ENCODE measurements around the gene ATP8A2. TPM values are rescaled to one million over a fixed set of nuclear protein-coding genes. Genes with fewer than 3 reads are reported as not detected.

ATP8A2 gene
- total RNA-seq, 1 donor = 0.72 TPM

- Histone ChIP-seq H2AFZ (ENCODE audit: low read length) (no peak overlapping the region), H3K4me3 (ENCODE audit: insufficient read depth, low read length) (no peak overlapping the region), H3K27ac (ENCODE audit: low read depth, low read length) (no peak overlapping the region), H3K79me2 (ENCODE audit: insufficient read depth, low read length) (no peaks in the 10 kb centered on the region), H3K27me3 (ENCODE audit: insufficient read depth, low read length) (peaks cover 5% of the 10 kb centered on the region), H3K4me1 (ENCODE audit: insufficient read depth, low read length) (peaks cover 4% of the 10 kb centered on the region), H3K36me3 (ENCODE audit: insufficient read depth, low read length) (no peaks in the 10 kb centered on the region), H4K20me1 (ENCODE audit: insufficient read depth, low read length) (no peaks in the 10 kb centered on the region), H3K9me3 (ENCODE audit: low read depth, low read length) (no peaks in the 10 kb centered on the region), H3K4me2 (ENCODE audit: insufficient read depth, low read length) (no peak overlapping the region)
- TF ChIP-seq CTCF (IDR thresholded peaks at IDR 0.05; ENCODE audit: extremely low read depth, low read depth, low read length) = no peak
- DNase-seq (ENCODE audit: insufficient read length, low spot score, missing footprints) = no peak
Observed at GRCh38 chr13:25887962-25888655, 516.3 kb downstream of the ATP8A2 start.

- Histone ChIP-seq H3K4me1 (ENCODE audit: insufficient read depth, low read length) (peaks cover 4% of the 10 kb centered on the region), H3K36me3 (ENCODE audit: insufficient read depth, low read length) (no peaks in the 10 kb centered on the region), H3K27me3 (ENCODE audit: insufficient read depth, low read length) (no peaks in the 10 kb centered on the region), H3K4me3 (ENCODE audit: insufficient read depth, low read length) (no peak overlapping the region), H3K4me2 (ENCODE audit: insufficient read depth, low read length) (no peak overlapping the region), H4K20me1 (ENCODE audit: insufficient read depth, low read length) (no peaks in the 10 kb centered on the region), H2AFZ (ENCODE audit: low read length) (no peak overlapping the region), H3K9me3 (ENCODE audit: low read depth, low read length) (no peaks in the 10 kb centered on the region), H3K79me2 (ENCODE audit: insufficient read depth, low read length) (no peaks in the 10 kb centered on the region), H3K27ac (ENCODE audit: low read depth, low read length) (no peak overlapping the region)
- TF ChIP-seq CTCF (IDR thresholded peaks at IDR 0.05; ENCODE audit: extremely low read depth, low read depth, low read length) = no peak
- DNase-seq (ENCODE audit: insufficient read length, low spot score, missing footprints) = no peak
Observed at GRCh38 chr13:25890671-25891212, 519.0 kb downstream of the ATP8A2 start.

- Histone ChIP-seq H3K36me3 (ENCODE audit: insufficient read depth, low read length) (no peaks in the 10 kb centered on the region), H3K4me2 (ENCODE audit: insufficient read depth, low read length) (no peak overlapping the region), H3K79me2 (ENCODE audit: insufficient read depth, low read length) (no peaks in the 10 kb centered on the region), H2AFZ (ENCODE audit: low read length) (no peak overlapping the region), H3K4me3 (ENCODE audit: insufficient read depth, low read length) (no peak overlapping the region), H3K27ac (ENCODE audit: low read depth, low read length) (no peak overlapping the region), H3K9me3 (ENCODE audit: low read depth, low read length) (no peaks in the 10 kb centered on the region), H3K4me1 (ENCODE audit: insufficient read depth, low read length) (no peaks in the 10 kb centered on the region), H3K27me3 (ENCODE audit: insufficient read depth, low read length) (no peaks in the 10 kb centered on the region), H4K20me1 (ENCODE audit: insufficient read depth, low read length) (no peaks in the 10 kb centered on the region)
- TF ChIP-seq CTCF (IDR thresholded peaks at IDR 0.05; ENCODE audit: extremely low read depth, low read depth, low read length) = no peak
- no peak for DNase-seq (ENCODE audit: insufficient read length, low spot score, missing footprints)
Observed at GRCh38 chr13:25898991-25899390, 527.2 kb downstream of the ATP8A2 start.

GRCh38 chr13:25899464-25899863 is 527.7 kb downstream of the ATP8A2 start:
- TF ChIP-seq CTCF (IDR thresholded peaks at IDR 0.05; ENCODE audit: extremely low read depth, low read depth, low read length) = no peak
- no peak overlapping the region for H2AFZ ChIP-seq (ENCODE audit: low read length)

More at GRCh38 chr13:25899464-25899863, 527.7 kb downstream of the ATP8A2 start:
- H3K4me3 ChIP-seq (ENCODE audit: insufficient read depth, low read length) = no peak overlapping the region
- H3K27ac ChIP-seq (ENCODE audit: low read depth, low read length) = no peak overlapping the region
- no peak for DNase-seq (ENCODE audit: insufficient read length, low spot score, missing footprints)
- no peak overlapping the region for H3K4me2 ChIP-seq (ENCODE audit: insufficient read depth, low read length)
- H3K9me3 ChIP-seq (ENCODE audit: low read depth, low read length) = no peaks in the 10 kb centered on the region
- no peaks in the 10 kb centered on the region for H3K36me3 ChIP-seq (ENCODE audit: insufficient read depth, low read length)
- H3K27me3 ChIP-seq (ENCODE audit: insufficient read depth, low read length) = no peaks in the 10 kb centered on the region
- H3K4me1 ChIP-seq (ENCODE audit: insufficient read depth, low read length) = no peaks in the 10 kb centered on the region
- H4K20me1 ChIP-seq (ENCODE audit: insufficient read depth, low read length) = no peaks in the 10 kb centered on the region
- no peaks in the 10 kb centered on the region for H3K79me2 ChIP-seq (ENCODE audit: insufficient read depth, low read length)

Data from osteoblast (primary cell).